T-helper 2 cell treated with Interferon-gamma antibody and Interleukin-4, amounts not matched to agents 100 ng/mL and 5 ng/mL, for 36 hours (primary cell): Measurements from ENCODE around the gene NUDT6. TPM values are rescaled to one million over a fixed set of nuclear protein-coding genes. Genes with fewer than 3 reads are reported as not detected.
"Not testable (repeated sequence)": the region's sequence is repeated elsewhere in the genome, so short reads cannot be mapped to it uniquely, and the experiment has no call there.

Source experiments
- intact Hi-C: fragments of 100-400 bp; cut with micrococcal nuclease; formaldehyde crosslinking; loops from one replicate; pipeline ENCODE4 v1.15.1; 2023
- total RNA-seq: library from RNA; stranded (reverse); gene quantifications from 2 replicates; pipeline ENCODE4 v1.2.3, GENCODE V29; 2022

Gene NUDT6
- total RNA-seq, 1 donor from 2014 or later, result 9.2 TPM

DNA sequence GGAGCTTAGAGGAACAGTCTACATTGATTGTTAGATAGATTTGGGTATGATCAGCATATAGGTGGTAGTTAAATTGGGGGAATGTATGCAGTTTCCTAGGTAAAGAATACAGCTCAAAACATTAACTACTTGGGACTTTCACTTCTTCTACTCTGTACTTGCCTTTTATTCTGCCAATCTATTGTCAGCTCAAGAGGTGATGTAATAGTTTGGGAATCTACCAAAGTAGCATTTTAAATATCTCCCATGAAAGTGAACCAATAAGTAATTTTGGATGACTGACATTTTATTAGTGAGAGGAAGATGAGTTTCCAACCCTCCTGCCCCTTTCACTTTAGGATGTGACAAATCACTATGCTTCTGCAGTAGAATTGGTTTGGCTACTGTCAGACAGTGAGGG, 43.4 kb downstream of the NUDT6 start:
- intact Hi-C loops, result no loop called here

DNA sequence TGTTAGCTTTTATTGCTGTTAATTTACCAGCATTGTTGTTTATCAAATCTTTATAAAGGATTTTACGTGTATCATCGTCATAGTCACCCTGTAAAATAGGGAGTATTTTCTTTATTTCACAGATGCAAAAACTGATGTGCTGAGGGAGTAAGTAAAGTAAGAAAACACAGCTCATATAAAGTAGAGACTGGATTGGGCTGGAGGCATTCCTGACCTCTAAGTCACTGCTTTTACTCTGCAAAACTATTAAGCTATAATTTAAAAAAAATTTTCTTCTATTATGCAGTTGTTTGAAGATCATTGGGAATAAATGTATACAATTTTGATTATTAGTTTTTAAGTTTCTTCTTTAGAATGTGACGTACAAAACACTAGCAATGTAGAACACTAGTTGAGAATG, 45.9 kb downstream of the NUDT6 start:
- intact Hi-C loops, result no loop called here

DNA sequence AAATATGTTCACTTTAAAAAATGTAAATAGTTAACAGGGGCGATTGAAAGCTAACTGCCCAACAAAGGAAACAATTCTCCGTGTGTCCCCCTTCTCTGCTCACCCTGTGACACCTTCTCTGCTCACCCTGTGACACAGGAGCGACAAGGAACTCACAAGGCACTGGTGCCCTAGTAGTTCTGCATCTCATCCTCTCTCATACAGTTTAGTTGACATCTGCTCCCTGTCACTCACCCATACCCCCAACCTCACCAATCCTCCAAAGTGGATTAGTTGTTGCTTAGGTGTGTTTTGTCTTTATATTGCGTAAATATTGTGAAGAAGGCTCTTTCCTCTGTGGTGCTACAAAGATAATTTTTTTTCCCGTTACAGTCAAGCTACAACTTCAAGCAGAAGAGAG, 46.4 kb downstream of the NUDT6 start:
- intact Hi-C loops, result no loop called here

DNA sequence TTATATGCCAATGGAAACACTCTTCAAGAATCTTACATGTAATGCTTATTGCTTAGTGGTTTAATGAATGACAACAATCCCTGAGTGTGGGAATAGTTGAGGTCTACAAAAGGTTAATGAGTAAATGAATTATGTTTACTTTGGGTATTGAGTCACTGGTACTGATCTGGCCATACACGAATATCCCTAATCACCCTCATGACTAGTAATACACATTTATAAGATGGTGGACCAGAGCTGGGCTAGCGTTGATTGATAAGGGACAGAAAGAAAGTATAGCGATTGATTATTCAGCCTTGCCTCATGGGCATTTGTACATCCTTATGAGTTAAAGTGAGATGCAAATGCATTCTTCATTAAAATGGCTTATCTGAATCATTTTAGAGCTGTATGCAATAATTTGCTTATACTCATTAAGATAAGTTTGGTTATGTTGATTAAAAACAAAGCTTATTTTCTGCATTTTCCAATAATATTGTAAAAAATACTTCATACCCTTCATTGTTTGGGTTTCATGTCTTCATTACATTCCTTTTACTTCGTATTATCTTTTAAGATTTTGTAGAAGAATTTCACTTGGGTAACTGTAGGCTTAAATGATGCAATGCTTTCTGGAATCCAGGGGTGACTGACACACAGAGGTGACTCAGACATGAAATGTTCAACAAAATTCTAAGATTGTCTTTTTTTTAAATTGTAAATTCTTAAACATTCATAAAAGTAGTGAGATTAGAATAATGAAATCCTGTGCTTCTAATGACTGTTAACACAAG, 48.4 kb downstream of the NUDT6 start:
- intact Hi-C loops, result no loop called here

DNA sequence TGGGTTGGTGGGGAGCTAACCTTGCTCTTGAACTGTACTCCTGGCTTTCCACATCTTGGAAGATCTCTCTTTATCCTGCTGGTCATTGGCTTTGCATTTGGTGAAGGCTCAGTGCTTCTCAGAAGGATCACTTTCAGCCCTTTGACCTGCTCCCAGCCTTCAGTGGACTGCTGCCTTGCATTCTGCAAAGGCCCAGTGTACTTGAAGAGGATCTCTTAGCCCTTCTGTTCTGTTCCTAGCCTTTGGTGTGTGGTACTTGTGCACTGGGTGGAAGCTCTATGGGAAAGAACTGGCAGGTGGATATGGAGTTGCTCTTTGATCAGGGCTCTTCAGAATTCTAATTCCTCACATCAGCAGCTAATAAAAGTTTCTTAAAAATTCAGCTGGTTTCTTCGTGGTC, 49.3 kb downstream of the NUDT6 start:
- intact Hi-C loops, result no loop called here

DNA sequence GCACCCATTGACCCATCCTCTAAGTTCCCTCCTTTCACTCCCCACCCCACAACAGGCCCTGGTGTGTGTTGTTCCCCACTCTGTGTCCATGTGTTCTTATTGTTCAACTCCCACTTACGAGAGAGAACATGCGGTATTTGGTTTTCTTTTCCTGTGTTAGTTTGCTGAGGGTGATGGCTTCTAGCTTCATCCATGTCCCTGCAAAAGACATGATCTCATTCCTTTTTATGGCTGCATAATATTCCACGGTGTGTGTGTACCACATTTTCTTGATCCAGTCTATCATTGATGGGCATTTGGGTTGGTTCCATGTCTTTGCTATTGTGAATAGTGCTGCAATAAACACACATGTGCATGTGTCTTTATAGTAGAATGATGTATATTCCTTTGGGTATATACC, 54.2 kb downstream of the NUDT6 start:
- intact Hi-C loops, result not testable (repeated sequence)

DNA sequence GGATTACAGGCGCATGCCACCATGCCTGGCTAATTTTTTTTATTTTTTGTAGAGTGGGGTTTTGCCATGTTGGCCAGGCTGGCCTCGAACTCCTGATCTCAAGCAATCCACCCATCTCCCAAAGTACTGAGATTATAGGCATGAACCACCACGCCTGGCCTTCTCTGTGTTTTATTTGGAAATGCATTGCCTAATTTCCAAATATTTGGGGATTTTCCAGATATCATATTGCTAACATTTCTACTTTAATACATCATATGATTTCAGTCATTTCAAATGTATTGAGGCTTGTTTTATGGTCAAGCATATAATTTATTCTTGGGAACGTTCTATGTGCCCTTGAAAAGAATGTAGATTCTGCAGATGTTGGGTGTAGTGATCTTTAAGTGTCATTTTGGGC, 57.0 kb downstream of the NUDT6 start:
- intact Hi-C loops, result no loop called here

DNA sequence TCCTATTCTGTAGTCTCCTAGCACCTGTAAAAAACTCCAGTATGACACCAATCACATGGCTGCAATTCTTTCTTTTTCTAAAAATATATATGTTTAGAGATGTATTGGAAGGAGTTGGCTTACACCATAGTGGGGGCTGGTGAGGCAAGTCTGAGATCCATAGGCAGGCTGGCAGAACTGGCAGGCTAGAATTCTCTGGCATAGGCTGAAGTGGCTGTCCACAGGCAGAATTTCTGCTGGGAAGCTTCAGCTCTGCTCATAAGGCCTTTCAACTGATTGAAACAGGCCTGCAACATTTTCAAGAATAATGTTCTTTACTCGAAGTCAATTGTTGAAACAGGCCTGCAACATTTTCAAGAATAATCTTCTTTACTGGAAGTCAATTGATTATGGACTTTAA, 58.8 kb downstream of the NUDT6 start:
- intact Hi-C loops, result no loop called here

DNA sequence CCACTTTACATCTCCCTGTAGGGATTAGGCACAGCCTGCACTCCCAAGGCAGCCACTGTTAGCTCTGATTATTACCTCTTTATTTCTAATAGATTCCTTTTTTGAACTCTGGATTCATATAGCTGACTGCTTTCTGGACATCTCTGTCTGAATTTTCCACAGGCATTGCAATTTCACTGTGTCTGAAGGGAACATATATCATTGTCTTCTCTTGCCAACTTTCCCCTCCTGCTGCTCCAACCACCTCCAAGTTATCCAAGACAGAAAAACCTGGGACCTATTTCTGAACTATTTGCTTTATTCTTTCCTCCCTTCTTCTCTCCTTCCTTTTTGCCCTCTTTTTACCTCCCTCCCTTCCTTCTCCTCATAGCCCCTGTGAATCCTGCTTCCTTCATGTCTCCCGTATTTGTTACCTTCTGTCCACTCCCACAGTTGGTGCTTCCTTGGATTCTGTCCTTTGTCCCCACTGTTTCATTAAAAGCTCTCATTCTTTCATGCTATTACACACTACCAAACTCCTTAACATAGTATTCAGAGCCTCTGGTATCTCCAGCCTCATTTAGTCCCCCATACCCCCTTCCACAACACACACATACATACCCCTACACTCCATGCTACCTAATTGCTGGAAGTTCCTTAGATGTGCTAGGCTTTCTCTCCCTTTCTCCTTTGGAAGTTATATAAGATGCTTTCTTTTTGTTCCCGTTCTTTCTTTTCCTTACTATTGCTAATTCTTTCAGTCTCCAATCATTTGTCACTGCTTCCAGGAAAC, 61.0 kb downstream of the NUDT6 start:
- intact Hi-C loops, result no loop called here

DNA sequence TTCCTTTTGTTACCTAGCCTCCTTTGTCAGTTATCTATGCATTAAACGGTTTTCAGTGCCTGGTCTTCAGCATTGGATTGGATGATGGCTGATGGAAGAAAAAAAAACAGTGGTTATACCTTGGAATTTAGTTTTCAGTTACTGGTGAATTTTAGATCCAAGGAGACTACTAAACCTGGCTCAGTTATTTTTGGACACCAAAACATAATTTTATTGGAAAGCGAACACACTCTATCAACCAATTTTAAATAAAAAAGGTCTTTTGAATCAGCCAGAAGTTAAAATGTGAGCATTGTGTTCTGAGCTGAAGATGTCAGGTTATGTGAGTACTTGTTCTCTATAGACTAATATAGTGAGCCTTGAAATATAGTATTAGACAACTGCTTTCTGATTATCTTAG, 63.7 kb downstream of the NUDT6 start:
- intact Hi-C loops, result no loop called here

DNA sequence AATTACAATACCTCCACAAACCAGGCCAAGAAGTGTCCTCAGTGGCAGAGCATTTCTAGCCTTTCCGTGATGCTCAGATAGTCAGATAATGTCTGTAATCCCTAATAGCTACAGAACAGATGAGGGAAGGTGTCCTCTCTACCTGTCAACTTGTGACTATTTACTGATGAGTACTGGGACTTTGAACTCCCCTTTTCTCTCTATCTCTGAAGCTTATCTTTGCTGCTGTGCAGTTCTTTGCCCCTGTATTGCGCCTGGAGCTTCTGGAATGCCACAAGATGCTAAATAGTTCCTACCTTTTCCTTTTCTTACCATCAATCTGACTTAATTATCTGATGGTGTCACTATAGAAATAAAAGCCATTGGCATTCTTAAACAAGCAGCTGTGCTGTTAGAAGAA, 65.2 kb downstream of the NUDT6 start:
- intact Hi-C loops, result no loop called here

DNA sequence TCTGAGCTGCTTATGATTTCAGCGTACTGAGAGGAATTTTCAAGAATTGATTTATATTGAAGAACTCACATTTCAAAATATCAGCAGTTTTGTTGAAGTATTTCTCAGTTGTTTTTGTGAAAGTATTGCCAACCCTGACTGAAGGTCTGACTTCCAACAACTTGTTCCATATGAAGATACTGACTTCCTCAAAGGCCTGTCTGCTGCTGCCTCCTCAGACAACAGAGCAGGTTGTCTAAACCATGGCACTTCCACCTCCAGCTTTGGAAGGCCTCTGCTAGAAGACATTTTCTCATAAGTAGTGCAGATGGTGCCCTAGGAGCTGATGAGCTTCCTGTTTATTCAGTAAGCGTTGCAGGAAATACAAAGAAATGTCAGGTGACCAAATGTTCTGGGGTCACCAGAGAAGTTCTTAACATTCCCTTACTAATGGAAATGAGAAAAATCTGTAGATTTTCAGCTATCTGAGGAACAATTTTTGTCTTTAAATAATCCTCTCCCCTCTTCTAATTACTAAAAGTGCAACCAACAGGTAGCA, 67.0 kb downstream of the NUDT6 start:
- intact Hi-C loops, result no loop called here

DNA sequence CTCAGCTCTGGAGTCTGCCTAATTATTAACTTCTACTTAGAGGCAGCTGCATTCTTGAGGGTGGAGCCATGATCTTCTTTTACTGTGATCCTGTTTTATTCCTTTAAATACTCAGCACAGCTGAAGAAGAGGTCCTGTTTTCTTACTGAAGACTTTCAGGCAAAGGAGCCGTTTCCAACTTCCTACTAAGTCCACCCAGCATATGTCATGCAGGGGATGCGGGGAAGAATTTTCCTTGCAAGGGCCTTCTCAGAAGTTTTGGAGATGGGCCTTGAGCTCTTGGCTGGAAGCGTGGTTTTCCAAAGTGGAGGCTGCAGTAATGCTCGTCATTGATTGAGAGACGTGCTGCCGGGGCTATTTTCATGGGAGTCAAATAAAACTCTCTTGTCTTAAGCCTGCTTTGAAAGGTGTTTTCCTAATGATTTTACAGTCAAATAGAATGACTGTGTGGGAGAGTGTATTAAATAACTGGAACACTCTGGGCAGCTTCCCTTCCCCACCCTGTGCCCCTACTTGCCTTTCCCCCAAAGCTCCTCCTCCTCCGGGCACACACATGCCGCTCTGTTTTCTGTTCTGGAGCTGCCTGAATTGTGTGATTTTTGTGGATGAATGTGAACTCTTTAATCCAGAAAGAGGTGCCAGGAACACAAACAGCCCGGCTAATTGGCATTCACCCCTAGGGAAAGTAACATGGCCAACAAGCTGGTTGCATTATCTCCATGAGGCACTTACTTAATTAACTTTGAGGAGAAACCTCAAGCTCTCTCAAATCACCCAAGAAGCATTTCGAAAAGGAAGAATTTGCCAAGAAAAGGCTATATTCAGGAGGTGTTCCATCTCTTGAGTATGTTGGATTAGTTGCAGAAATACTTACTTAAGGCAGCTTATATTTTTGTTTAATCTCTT, 67.7 kb downstream of the NUDT6 start:
- intact Hi-C loops, result no loop called here

DNA sequence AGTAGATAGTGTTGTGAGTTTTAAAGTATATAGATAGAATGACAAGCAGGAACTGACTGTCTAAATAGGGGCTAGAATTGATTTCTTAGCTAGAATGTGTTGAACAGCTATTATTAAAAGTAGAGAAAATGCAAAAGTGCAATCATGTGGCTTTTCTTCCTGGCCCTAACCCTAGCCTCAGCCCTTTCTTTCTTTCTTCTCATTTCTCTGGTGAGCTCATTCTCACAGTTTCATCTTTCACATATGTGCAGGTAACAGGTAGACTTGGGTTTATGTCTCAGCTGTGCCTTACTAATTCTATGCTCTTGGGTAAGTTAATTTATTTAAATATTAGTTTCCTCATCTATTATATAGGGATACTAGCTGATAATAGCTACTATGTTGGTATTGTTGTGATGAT, 70.8 kb downstream of the NUDT6 start:
- intact Hi-C loops, result no loop called here

DNA sequence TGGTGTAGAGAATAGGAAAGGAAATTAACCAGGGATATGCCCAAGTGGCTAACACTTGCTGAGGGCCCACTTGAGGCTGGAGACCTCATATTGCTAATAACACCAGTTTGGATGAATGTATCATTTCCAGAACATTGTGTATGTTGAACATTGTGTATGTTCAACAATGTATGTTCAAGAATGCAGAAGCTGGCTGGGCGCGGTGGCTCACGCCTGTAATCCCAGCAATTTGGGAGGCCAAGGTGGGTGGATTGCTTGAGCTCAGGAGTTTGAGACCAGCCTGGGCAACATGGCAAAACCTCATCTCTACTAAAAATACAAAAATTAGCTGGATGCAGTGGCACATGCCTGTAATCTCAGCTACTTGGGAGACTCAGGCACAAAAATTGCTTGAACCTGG, 72.6 kb downstream of the NUDT6 start:
- intact Hi-C loops, result not testable (repeated sequence)

DNA sequence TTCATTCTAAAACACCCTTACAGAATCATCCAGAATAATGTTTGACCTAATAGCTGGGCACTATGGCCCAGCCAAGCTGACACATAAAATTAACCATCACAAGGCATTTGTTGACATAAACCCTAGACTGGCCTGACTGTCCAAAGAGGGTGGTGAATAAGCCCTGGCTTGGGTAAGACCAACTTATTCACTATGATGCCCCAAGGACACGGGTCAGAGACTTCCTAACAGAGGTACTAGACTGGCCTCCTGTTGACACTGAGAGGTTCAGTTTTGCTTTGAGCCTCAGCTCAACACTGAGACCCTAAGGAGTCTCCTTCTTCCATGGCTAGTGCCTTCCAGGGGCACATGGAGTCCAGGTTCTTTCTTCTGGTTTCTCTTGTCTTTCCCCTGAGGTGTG, 74.5 kb downstream of the NUDT6 start:
- intact Hi-C loops, result no loop called here

DNA sequence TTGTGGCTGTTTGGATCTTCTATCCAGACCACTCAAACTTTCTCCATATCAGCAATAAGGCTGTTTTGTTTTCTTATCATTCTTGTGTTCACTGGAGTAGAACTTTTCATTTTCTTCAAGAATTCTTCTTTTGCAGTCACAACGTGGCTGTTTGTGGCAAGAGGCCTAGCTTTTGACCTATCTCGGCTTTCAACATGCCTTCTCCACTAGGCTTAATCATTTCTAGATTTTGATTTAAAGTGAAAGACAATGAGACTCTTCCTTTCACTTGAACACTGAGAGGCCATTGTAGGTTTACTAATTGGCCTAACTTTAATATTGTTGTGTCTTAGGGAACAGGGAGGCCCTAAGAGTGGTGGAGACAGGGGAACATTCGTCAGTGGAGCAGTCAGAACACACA, 76.6 kb downstream of the NUDT6 start:
- intact Hi-C loops, result no loop called here

DNA sequence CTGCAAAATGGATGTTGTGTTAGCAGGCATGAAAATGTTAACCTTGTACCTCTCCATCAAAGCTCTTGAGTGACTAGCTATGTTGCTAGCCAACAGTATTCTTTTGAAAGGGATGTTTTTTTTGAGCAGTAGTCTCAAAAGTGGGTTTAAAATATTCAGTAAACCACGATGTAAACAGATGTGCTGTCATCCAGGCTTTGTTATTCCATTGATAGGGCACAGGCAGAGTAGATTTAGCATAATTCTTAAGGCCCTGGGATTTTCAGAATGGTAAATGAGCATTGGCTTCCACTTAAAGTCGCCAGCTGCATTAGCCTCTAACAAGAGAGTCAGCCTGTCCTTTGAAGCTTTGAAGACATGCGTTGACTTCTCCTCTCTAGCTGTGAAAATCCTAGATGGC, 77.3 kb downstream of the NUDT6 start:
- intact Hi-C loops, result no loop called here

DNA sequence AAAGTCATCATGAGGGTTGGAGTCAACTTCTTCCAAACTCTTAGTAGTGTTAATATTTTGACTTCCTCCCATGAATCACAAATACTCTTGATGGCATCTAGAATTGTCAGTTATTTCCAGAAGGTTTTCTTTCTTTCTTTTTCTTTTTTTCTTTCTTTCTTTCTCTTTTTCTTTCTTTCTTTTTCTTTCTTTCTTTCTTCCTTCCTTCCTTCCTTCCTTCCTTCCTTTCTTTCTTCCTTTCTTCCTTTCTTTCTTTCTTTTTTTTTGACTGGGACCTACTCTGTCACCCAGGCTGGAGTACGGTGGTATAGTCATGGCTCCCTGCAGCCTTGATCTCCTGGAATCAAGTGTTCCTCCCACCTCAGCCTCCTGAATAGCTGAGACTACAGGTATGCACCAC, 78.0 kb downstream of the NUDT6 start:
- intact Hi-C loops, result not testable (repeated sequence)

DNA sequence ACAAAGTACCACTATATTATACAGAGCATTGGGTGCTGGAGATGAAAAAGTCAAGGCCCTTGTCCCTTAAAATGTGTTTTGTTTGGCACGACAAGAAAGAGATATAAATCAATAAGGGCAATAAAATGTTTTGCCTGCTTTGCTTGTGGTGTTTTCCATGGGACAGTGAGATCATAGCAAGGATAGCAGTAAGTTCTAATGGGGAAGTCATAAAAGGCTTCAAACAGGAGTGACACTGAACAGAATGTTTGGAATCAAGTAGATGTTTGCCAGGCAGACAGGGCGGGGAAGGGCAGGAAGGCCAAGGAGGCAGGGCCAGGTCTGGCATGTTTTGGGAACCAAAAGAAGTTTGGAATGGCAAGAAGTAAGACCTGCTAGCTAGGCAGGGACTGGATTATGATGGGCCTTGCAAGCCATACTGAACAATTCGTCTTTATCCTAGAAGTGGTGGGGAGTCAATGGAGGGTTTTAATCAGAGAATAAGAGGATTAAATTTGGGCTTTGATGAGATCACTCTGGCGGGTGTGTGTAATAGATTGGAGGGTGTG, 79.3 kb downstream of the NUDT6 start:
- intact Hi-C loops, result no loop called here
